Gastrocnemius medialis (tissue), 4 donors: ENCODE data around the gene SYT17.

Experiments
- CTCF ChIP-seq, 5 experiments: fragments of 450-650 bp in 3 of 5; fragments of 200-600 bp in 2 of 5; sonication (generic) in 2 of 5; IDR thresholded peaks in 4 of 5; conservative IDR thresholded peaks in 1 of 5; 1 replicate in 4 of 5; 2 replicates in 1 of 5; pipeline ENCODE4 v1.5.1; 2016 to 2019; ENCODE audit warnings: antibody characterized with exemption in 5 of 5, mild to moderate bottlenecking in 3 of 5, moderate library complexity in 3 of 5
- POLR2A ChIP-seq, 2 donors: fragments of 450-650 bp; IDR thresholded peaks; one replicate each; pipeline ENCODE4 v1.6.1; 2017; ENCODE audit warnings: antibody characterized with exemption in 2 of 2, mild to moderate bottlenecking in 2 of 2, moderate library complexity in 2 of 2

- TF ChIP-seq POLR2A (IDR thresholded peaks at IDR 0.05) (no peak), CTCF (IDR thresholded peaks at IDR 0.05 in 4 of 5, conservative IDR thresholded peaks at IDR 0.05 in 1 of 5) (no peak)
Measured at GRCh38 chr16:19231881-19232280, 63.8 kb downstream of the SYT17 start.
